GM21528 (cell line): ENCODE measurements around the gene OR6K3.
"Not testable (repeated sequence)": the region's sequence is repeated elsewhere in the genome, so short reads cannot be mapped to it uniquely, and the experiment has no call there.

Experiments used
- ATAC-seq: cut with Tn5 transposase; IDR thresholded peaks from one replicate; pipeline ENCODE4 v1.9.1; 2021; ENCODE audit warnings: mild to moderate bottlenecking, moderate library complexity; ENCODE audit not compliant: unreplicated experiment, low FRiP score

The OR6K3 gene

DNA sequence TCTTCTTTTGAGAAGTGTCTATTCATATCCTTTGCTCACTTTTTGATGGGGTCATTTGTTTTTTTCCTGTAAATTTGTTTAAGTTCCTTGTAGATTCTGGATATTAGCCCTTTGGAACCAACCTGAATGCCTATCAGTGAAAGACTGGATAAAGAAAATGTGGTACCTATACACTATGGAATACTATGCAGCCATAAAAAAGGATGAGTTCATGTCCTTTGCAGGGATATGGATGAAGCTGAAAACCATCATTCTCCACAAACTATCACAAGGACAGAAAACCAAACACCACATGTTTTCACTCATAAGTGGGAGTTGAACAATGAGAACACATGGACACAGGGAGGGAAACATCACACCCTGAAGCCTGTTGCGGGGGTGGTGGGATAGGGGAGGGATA lies 32.2 kb downstream of the OR6K3 start:
- not testable (repeated sequence) for ATAC-seq

- no peak for ATAC-seq
Measured at GRCh38 chr1:158687037-158687436, 33.5 kb downstream of the OR6K3 start.

- ATAC-seq, result no peak
Measured at GRCh38 chr1:158686111-158687009, 34.2 kb downstream of the OR6K3 start, which contains the start of gene SPTA1. Gene SPTA1 (minus strand): TSS chr1:158686715. CDS start chr1:158686517, 198 bp downstream.

DNA sequence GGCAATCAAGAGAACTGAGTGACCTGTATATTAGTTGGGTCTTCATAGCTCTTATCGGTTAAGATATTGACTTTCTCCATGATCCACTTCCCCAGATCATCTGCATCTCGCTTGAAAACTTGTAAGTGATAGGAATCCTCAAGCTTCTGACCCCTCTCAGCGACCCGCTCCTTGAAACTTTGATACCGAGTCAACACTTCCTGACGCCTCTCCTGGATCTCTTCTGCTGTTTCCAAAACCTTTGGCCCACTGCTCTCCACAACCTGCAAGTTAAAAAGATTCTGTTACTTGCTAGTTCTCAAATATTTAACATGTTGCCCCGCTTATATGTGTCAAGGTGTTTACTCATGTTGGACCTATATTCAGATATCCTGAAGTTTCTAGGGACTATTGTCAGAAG lies 35.4 kb downstream of the OR6K3 start:
- ATAC-seq, result no peak

GRCh38 chr1:158681606-158682005 lies 38.9 kb downstream of the OR6K3 start:
- ATAC-seq, result no peak

- ATAC-seq, result no peak
Measured at GRCh38 chr1:158679289-158679688, 41.2 kb downstream of the OR6K3 start.

GRCh38 chr1:158675563-158676323 lies 44.8 kb downstream of the OR6K3 start:
- no peak for ATAC-seq

- no peak for ATAC-seq
Measured at GRCh38 chr1:158674302-158674701, 46.2 kb downstream of the OR6K3 start.
